ENCODE results near the gene MGMT.
"Not testable (repeated sequence)": the region's sequence is repeated elsewhere in the genome, so short reads cannot be mapped to it uniquely, and the experiment has no call there.

Gene MGMT

GRCh38 chr10:129466703-129467358 is at the start of gene MGMT:
Gene MGMT, plus strand, starts transcription at chr10:129467241.
- peak; percentile 99 for DNase-seq

- DNase-seq = no peak
Observed at GRCh38 chr10:129417870-129418269, 49.2 kb upstream of the MGMT start.

GRCh38 chr10:129418496-129419225 is 48.4 kb upstream of the MGMT start:
- DNase-seq = no peak

- no peak for DNase-seq
Observed at GRCh38 chr10:129419397-129419796, 47.6 kb upstream of the MGMT start.

GRCh38 chr10:129421399-129422010 is 45.5 kb upstream of the MGMT start:
- DNase-seq = no peak

GRCh38 chr10:129424978-129425377 is 42.1 kb upstream of the MGMT start:
- no peak for DNase-seq

- no peak for DNase-seq
Observed at GRCh38 chr10:129426606-129427005, 40.4 kb upstream of the MGMT start.

GRCh38 chr10:129433266-129433665 is 33.8 kb upstream of the MGMT start:
- no peak for DNase-seq

GRCh38 chr10:129435724-129436123 is 31.3 kb upstream of the MGMT start:
- not testable (repeated sequence) for DNase-seq

GRCh38 chr10:129438024-129438423 is 29.0 kb upstream of the MGMT start:
- no peak for DNase-seq

GRCh38 chr10:129440247-129440646 is 26.8 kb upstream of the MGMT start:
- no peak for DNase-seq

- no peak for DNase-seq
Observed at GRCh38 chr10:129440722-129441316, 26.2 kb upstream of the MGMT start.

GRCh38 chr10:129441372-129442009 is 25.6 kb upstream of the MGMT start:
- DNase-seq = no peak

- DNase-seq = no peak
Observed at GRCh38 chr10:129442866-129443265, 24.2 kb upstream of the MGMT start.

- no peak for DNase-seq
Observed at GRCh38 chr10:129444359-129444758, 22.7 kb upstream of the MGMT start.

- no peak for DNase-seq
Observed at GRCh38 chr10:129445436-129446182, 21.4 kb upstream of the MGMT start.

GRCh38 chr10:129446183-129446581 is 20.9 kb upstream of the MGMT start:
- no peak for DNase-seq

- no peak for DNase-seq
Observed at GRCh38 chr10:129447486-129447885, 19.6 kb upstream of the MGMT start.

GRCh38 chr10:129448086-129448485 is 19.0 kb upstream of the MGMT start:
- no peak for DNase-seq

GRCh38 chr10:129448539-129448938 is 18.5 kb upstream of the MGMT start:
- no peak for DNase-seq

- no peak for DNase-seq
Observed at GRCh38 chr10:129449893-129450292, 17.1 kb upstream of the MGMT start.

- DNase-seq = no peak
Observed at GRCh38 chr10:129450391-129450790, 16.6 kb upstream of the MGMT start.

- DNase-seq = no peak
Observed at GRCh38 chr10:129455625-129456024, 11.4 kb upstream of the MGMT start.

All from activated CD8-positive, alpha-beta memory T cell treated with anti-CD3 and anti-CD28 coated beads, Interleukin-2, amount 50 U/mL, for 48 hours (primary cell).